ENCODE data around the gene C1orf146. TPM values are rescaled to one million over a fixed set of nuclear protein-coding genes. Genes with fewer than 3 reads are reported as not detected.

Gene C1orf146
- total and polyA plus RNA-seq, 2 of the 4 experiments (the other 2 are of a cell fraction): not detected

DNA sequence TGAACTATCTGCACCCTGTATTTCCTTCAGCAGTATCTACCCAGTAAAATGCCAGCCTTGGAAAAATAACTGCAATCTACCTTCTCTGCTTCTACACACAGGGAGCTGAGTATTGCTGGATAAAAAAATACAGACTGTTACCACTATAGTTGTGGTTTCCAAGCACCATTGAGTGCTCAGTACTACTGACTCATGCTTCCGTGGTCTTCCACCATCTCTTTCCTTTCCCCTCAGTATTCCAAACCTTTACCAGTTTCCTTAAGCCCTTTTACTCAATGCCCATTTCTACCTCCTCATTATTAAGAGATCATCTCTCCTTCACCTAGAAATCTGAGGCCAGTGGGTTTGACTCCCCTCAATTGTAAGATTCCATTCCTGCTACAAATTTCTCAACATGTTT, 57.2 kb downstream of the C1orf146 start:
- in situ Hi-C loops (cut with MboI; ENCODE audit: low sequenced_read_pairs): no loop called here

More for the DNA sequence above, 57.2 kb downstream of the C1orf146 start:
- CTCF ChIA-PET: no interaction called here
- TF ChIP-seq MAZ (IDR thresholded peaks at IDR 0.05; ENCODE audit: borderline replicate concordance, low read depth, low read length) (no peak), FOS (IDR thresholded peaks at IDR 0.05; ENCODE audit: low read depth, low read length) (no peak), SMC3 (IDR thresholded peaks at IDR 0.05; ENCODE audit: low read depth, low read length) (no peak), RAD21 (IDR thresholded peaks at IDR 0.05; ENCODE audit: low read length) (no peak), BHLHE40 (IDR thresholded peaks at IDR 0.05; ENCODE audit: low read depth, low read length) (no peak), NFE2L2 (IDR thresholded peaks at IDR 0.05; ENCODE audit: low read depth, low read length) (no peak), CEBPB (IDR thresholded peaks at IDR 0.05; ENCODE audit: low read depth, low read length) (no peak), RCOR1 (IDR thresholded peaks at IDR 0.05; ENCODE audit: insufficient replicate concordance, low read length) (no peak), RFX5 (IDR thresholded peaks at IDR 0.05; ENCODE audit: low read depth, low read length) (no peak), CHD1 (IDR thresholded peaks at IDR 0.05; ENCODE audit: low read depth, low read length) (no peak), MXI1 (IDR thresholded peaks at IDR 0.05; ENCODE audit: borderline replicate concordance, low read depth, low read length) (no peak), POLR2A (IDR thresholded peaks at IDR 0.05; ENCODE audit: low read depth, low read length) (no peak), MAFK (IDR thresholded peaks at IDR 0.05; ENCODE audit: low read depth, low read length) (no peak)
- TF ChIP-seq, protein P1, sequence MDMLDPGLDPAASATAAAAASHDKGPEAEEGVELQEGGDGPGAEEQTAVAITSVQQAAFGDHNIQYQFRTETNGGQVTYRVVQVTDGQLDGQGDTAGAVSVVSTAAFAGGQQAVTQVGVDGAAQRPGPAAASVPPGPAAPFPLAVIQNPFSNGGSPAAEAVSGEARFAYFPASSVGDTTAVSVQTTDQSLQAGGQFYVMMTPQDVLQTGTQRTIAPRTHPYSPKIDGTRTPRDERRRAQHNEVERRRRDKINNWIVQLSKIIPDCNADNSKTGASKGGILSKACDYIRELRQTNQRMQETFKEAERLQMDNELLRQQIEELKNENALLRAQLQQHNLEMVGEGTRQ (IDR thresholded peaks at IDR 0.05; ENCODE audit: low read depth, low read length): no peak
- TF ChIP-seq, protein P2, sequence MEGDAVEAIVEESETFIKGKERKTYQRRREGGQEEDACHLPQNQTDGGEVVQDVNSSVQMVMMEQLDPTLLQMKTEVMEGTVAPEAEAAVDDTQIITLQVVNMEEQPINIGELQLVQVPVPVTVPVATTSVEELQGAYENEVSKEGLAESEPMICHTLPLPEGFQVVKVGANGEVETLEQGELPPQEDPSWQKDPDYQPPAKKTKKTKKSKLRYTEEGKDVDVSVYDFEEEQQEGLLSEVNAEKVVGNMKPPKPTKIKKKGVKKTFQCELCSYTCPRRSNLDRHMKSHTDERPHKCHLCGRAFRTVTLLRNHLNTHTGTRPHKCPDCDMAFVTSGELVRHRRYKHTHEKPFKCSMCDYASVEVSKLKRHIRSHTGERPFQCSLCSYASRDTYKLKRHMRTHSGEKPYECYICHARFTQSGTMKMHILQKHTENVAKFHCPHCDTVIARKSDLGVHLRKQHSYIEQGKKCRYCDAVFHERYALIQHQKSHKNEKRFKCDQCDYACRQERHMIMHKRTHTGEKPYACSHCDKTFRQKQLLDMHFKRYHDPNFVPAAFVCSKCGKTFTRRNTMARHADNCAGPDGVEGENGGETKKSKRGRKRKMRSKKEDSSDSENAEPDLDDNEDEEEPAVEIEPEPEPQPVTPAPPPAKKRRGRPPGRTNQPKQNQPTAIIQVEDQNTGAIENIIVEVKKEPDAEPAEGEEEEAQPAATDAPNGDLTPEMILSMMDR (conservative IDR thresholded peaks at IDR 0.05; ENCODE audit: low read depth, low read length): no peak
- TF ChIP-seq, protein P3, sequence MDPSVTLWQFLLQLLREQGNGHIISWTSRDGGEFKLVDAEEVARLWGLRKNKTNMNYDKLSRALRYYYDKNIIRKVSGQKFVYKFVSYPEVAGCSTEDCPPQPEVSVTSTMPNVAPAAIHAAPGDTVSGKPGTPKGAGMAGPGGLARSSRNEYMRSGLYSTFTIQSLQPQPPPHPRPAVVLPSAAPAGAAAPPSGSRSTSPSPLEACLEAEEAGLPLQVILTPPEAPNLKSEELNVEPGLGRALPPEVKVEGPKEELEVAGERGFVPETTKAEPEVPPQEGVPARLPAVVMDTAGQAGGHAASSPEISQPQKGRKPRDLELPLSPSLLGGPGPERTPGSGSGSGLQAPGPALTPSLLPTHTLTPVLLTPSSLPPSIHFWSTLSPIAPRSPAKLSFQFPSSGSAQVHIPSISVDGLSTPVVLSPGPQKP (IDR thresholded peaks at IDR 0.05; ENCODE audit: borderline replicate concordance, low read depth, low read length): no peak
- Histone ChIP-seq H2BK120ac (ENCODE audit: low read depth, low read length) (no peak overlapping the region), H3K14ac (replicated peaks; ENCODE audit: low read depth, low read length) (no peak overlapping the region), H2BK20ac (ENCODE audit: low read depth, low read length) (no peak overlapping the region), H3K9me3 (ENCODE audit: control insufficient read depth, insufficient read depth, low read length) (no peaks in the 10 kb centered on the region), H4K91ac (ENCODE audit: insufficient read depth, low read depth, low read length) (no peak overlapping the region), H3K9ac (ENCODE audit: low read depth, low read length) (no peak overlapping the region), H4K5ac (ENCODE audit: low read depth, low read length) (no peak overlapping the region), H2BK15ac (ENCODE audit: low read depth, low read length) (no peak overlapping the region), H3K27me3 (ENCODE audit: control insufficient read depth, insufficient read depth, low read length) (no peaks in the 10 kb centered on the region), H3K4me2 (ENCODE audit: low read depth, low read length) (no peak overlapping the region), H2AK9ac (replicated peaks; ENCODE audit: low read depth, low read length, poor library complexity) (no peak overlapping the region), H3K9me1 (ENCODE audit: insufficient read depth, low read length) (peaks cover 12% of the 10 kb centered on the region), H3K4me1 (ENCODE audit: control insufficient read depth, insufficient read depth, low read length) (peaks cover 3% of the 10 kb centered on the region), H2BK5ac (ENCODE audit: low read depth, low read length, poor library complexity, severe bottlenecking) (no peak overlapping the region), H2AFZ (replicated peaks; ENCODE audit: low read length, poor library complexity) (no peak overlapping the region), H2AK5ac (ENCODE audit: low read depth, low read length) (no peak overlapping the region), H3K18ac (ENCODE audit: low read depth, low read length) (no peak overlapping the region), H3K4me3 (ENCODE audit: insufficient read depth, low read depth, low read length) (no peak overlapping the region), H3K36me3 (ENCODE audit: control insufficient read depth, insufficient read depth, low read length) (peaks cover 10% of the 10 kb centered on the region), H3K4ac (ENCODE audit: low read depth, low read length) (no peak overlapping the region), H3K56ac (ENCODE audit: extremely low read depth, insufficient read depth, low read length) (no peak overlapping the region), H4K20me1 (ENCODE audit: insufficient read depth, low read length) (no peaks in the 10 kb centered on the region), H3K23ac (ENCODE audit: low read depth, low read length) (no peak overlapping the region), H4K8ac (ENCODE audit: low read depth in 2 of 2, low read length in 2 of 2) (no peak overlapping the region), H3K79me1 (ENCODE audit: low read depth in 1 of 2, low read length in 2 of 2) (peaks cover 0 to 11% of the 10 kb centered on the region in 2 experiments; a peak in 1 of 4 replicates), H3K27ac (ENCODE audit: insufficient read depth, low read length) (no peak overlapping the region)
- peak; percentile 54 for DNase-seq
- intact Hi-C loops (cut with micrococcal nuclease): no loop called here
- ATAC-seq (ENCODE audit: low read depth): no peak
- POLR2A ChIA-PET (ENCODE audit: unreplicated experiment): no interaction called here
- BruUV-seq (replicated peaks): no TSS peak
- 50% methylated on average over 1 of the region's 1 CpG; no CpG with 5 or more reads in 1 of the 2 experiments for WGBS, 2 experiments (ENCODE audit: extremely low coverage in 2 of 2, insufficient read length in 1 of 2)
- dilution Hi-C loops (cut with HindIII; ENCODE audit: low sequenced_read_pairs, unreplicated experiment): no loop called here
